K562 treated with DMSO at 1 percent for 24 hours (cell line): ENCODE results near the gene ETV1. TPM values are rescaled to one million over a fixed set of nuclear protein-coding genes. Genes with fewer than 3 reads are reported as not detected.

Experiments
- total RNA-seq: library from RNA; unstranded; fragments of 300-600 nt; gene quantifications from 2 replicates; pipeline ENCODE4 v1.2.3, GENCODE V29; 2022; ENCODE audit warnings: low read depth; ENCODE audit not compliant: insufficient read depth

The ETV1 gene
- 16.3 and 21.5 TPM in 2 replicates for total RNA-seq

DNA sequence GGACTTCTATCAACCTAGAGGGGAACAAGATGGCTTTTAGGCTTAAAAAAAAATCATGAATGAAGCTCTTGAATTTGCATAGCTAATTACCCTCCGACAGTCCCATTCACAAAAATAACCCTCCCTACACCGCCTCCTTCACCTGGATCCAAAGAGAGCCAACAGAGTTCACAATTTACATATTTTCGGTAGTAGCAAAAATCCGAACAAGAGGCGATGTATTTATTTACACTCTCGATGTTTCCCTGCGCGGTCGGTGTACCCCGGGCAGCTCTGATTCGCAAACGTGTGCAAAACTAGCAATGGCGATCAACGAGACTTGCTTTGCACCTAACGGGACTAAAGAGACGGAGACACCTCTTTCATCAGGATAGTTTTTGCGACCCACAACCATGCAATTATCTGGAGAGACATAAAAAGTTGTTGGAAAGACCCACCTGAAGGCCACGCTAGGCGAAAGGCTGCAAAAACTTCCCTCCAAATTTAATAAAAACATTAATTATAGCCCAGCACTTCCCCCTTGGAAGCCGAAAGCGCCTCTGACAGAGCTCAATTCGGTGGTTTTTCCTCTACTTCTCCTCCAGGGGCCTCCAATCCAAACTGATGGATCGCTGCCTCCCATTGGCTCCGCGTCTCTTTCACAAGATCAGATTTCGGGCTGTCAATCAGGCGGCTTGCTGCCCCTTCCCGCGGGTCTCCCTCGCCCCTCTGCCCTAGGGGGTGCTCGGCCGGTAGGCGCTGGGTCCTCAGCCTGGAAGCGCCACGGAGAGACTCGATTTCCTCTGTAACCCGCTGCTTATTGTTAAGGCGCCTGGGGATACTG lies at the start of gene ETV1:
ETV1 (minus strand) TSS at position 541 of the 823 bp plus-strand sequence. CDS start 614 bp downstream, outside the sequence.

